A549 (cell line): ENCODE results near the gene CCL3. TPM values are rescaled to one million over a fixed set of nuclear protein-coding genes. Genes with fewer than 3 reads are reported as not detected.
"Not testable (repeated sequence)": the region's sequence is repeated elsewhere in the genome, so short reads cannot be mapped to it uniquely, and the experiment has no call there.

Experiments
- ATAC-seq, 2 experiments: fragments of 200-7000 bp in 1 of 2; fragments of >200 bp in 1 of 2; cut with Nextera tagmentation in 1 of 2; cut with Tn5 transposase in 1 of 2; 3 replicates each; pipeline versions ENCODE4 v1.8.0 to v1.9.1; 2018 to 2020; ENCODE audit warnings: mild to moderate bottlenecking in 1 of 2, moderate library complexity in 1 of 2
- CTCF ChIA-PET: fragments of 300-600 bp; sonication (Branson Sonifier 250); formaldehyde crosslinking; extraction: SDS; loops from one replicate; lab custom pipeline; 2021; ENCODE audit warnings: antibody characterized with exemption, inconsistent platforms; lab: Yijun Ruan, JAX
- POLR2A ChIA-PET: fragments of 350-600 bp; formaldehyde crosslinking; extraction: SDS; loops from one replicate; lab custom pipeline; 2021; ENCODE audit warnings: antibody characterized with exemption, inconsistent platforms; lab: Yijun Ruan, JAX
- DNase-seq, 2 experiments: peaks; one replicate each; pipeline versions ENCODE4 v3.0.0 to v3.0.0-alpha.2; 2011 to 2016; ENCODE audit warnings: low read depth in 1 of 2, low spot score in 1 of 2
- FAIRE-seq: peaks from 2 replicates; lab custom pipeline; 2011; peaks lifted over from hg19 to GRCh38; lab: Jason Lieb, UNC
- H3K27ac ChIP-seq, 2 experiments: fragments of >200 bp; sonication (Bioruptor Twin); formaldehyde crosslinking; 3 replicates each; pipeline ENCODE4 v1.5.1; 2016 to 2017
- H3K4me1 ChIP-seq: fragments of >200 bp; sonication (Bioruptor Twin); formaldehyde crosslinking; 3 replicates; pipeline ENCODE4 v1.6.1; 2016
- H3K4me2 ChIP-seq: fragments of >200 bp; sonication (Bioruptor Twin); formaldehyde crosslinking; 3 replicates; pipeline ENCODE4 v1.6.1; 2016
- H3K4me3 ChIP-seq: fragments of >200 bp; sonication (Bioruptor Twin); formaldehyde crosslinking; 3 replicates; pipeline ENCODE4 v1.5.1; 2016
- H3K9me3 ChIP-seq: fragments of >200 bp; sonication (Bioruptor Twin); formaldehyde crosslinking; 3 replicates; pipeline ENCODE4 v1.6.1; 2016
- CBX8 ChIP-seq: fragments of 200-600 bp; sonication (generic); IDR thresholded peaks from 2 replicates; pipeline ENCODE4 v1.6.1; 2016
- CEBPB ChIP-seq, 2 experiments: fragments of >200 bp in 1 of 2; sonication (Bioruptor Twin) in 1 of 2; formaldehyde crosslinking in 1 of 2; IDR thresholded peaks; 2 replicates each; pipeline ENCODE4 v1.6.1; 2012 to 2016
- ELK1 ChIP-seq: fragments of 150-350 bp; IDR thresholded peaks from 2 replicates; pipeline ENCODE4 v1.6.1; 2014; ENCODE audit warnings: low read depth, mild to moderate bottlenecking, low read length
- ESRRA ChIP-seq: fragments of 150-350 bp; IDR thresholded peaks from 2 replicates; pipeline ENCODE4 v1.6.1; 2014; ENCODE audit warnings: mild to moderate bottlenecking, low read length, borderline replicate concordance
- KDM1A ChIP-seq: fragments of 200-600 bp; sonication (generic); IDR thresholded peaks from 2 replicates; pipeline ENCODE4 v1.6.1; 2016; ENCODE audit warnings: low read depth, mild to moderate bottlenecking
- MAFK ChIP-seq: fragments of 450-650 bp; IDR thresholded peaks from 2 replicates; pipeline ENCODE4 v1.6.1; 2014; ENCODE audit not compliant: partially characterized antibody
- NPAS2 ChIP-seq: fragments of 250-450 bp; sonication (Bioruptor Pico); IDR thresholded peaks from 2 replicates; pipeline ENCODE4 v1.8.0; 2022; ENCODE audit warnings: mild to moderate bottlenecking, moderate library complexity, borderline replicate concordance
- PHF8 ChIP-seq: fragments of 200-600 bp; sonication (generic); IDR thresholded peaks from 2 replicates; pipeline ENCODE4 v1.6.1; 2016; ENCODE audit warnings: low read depth, mild to moderate bottlenecking, antibody characterized with exemption, moderate library complexity, borderline replicate concordance
- RAD21 ChIP-seq, 2 experiments: fragments of >200 bp in 1 of 2; sonication (Bioruptor Twin) in 1 of 2; formaldehyde crosslinking in 1 of 2; IDR thresholded peaks in 1 of 2; conservative IDR thresholded peaks in 1 of 2; 2 replicates in 1 of 2; 3 replicates in 1 of 2; pipeline ENCODE4 v1.6.1; 2012 to 2018; ENCODE audit warnings: inconsistent platforms in 1 of 2
- RFX5 ChIP-seq: fragments of 450-650 bp; IDR thresholded peaks from 2 replicates; pipeline ENCODE4 v1.7.1; 2014; ENCODE audit warnings: antibody characterized with exemption, mild to moderate bottlenecking, moderate library complexity
- SMC3 ChIP-seq: fragments of >200 bp; sonication (Bioruptor Twin); formaldehyde crosslinking; IDR thresholded peaks from 3 replicates; pipeline ENCODE4 v1.6.1; 2018; ENCODE audit warnings: inconsistent platforms
- SREBF2 ChIP-seq: fragments of 450-650 bp; IDR thresholded peaks from 2 replicates; pipeline ENCODE4 v1.6.1; 2014; ENCODE audit warnings: mild to moderate bottlenecking, moderate library complexity
- ZNF302 ChIP-seq: fragments of 250-450 bp; sonication (Bioruptor Pico); IDR thresholded peaks from 2 replicates; pipeline ENCODE4 v1.9.0; 2021; ENCODE audit warnings: inconsistent platforms, mild to moderate bottlenecking, moderate library complexity
- WGBS: methylation state at CpG from one replicate; pipeline ENCODE4 v1.1.6; 2017; ENCODE audit errors: missing lambda C conversion rate; 5-methylcytosine and 5-hydroxymethylcytosine counted together
- polyA plus RNA-seq, 4 experiments: library from polyadenylated mRNA; depleted of rRNA in 3 of 4; stranded (reverse); fragments of >200 nt; fragmentation: RNase III in 1 of 4; extraction: RNeasy Plus Mini Kit Qiagen cat#74134 plus additional on column Dnase treatment in 1 of 4; gene quantifications; 2 replicates in 3 of 4; 3 replicates in 1 of 4; pipeline ENCODE4 v1.2.3, GENCODE V29; 2011 to 2017
- TF ChIP-seq, protein P1 (sequence below): fragments of >200 bp; sonication (Bioruptor Twin); formaldehyde crosslinking; IDR thresholded peaks from 3 replicates; pipeline ENCODE4 v1.5.1; 2016

CCL3 gene
- polyA plus RNA-seq, 2 of the 4 experiments (the other 2 are of a cell fraction) = not detected

GRCh38 chr17:36085765-36086164 is 4.2 kb downstream of the CCL3 start:
- H3K4me2 ChIP-seq = no peak overlapping the region
- FAIRE-seq (no peak), DNase-seq (no peak), ATAC-seq (0 out of 6 replicates have a peak, but pooled peaks of 1 of the 2 experiments have one; percentile 39)
- ChIA-PET POLR2A (interaction anchor here (0.7 kb wide), 1 partner anchor 19 kb away, joined by 5 read pairs; no protein-coding TSS in a partner anchor), CTCF (interaction anchor here (1.4 to 1.5 kb wide), 2 partner anchors 12 to 13 kb away, joined by 3 to 4 read pairs; no protein-coding TSS in a partner anchor)
- no peaks in the 10 kb centered on the region for H3K4me1 ChIP-seq
- no peak overlapping the region for H3K4me3 ChIP-seq
- no peak overlapping the region for H3K27ac ChIP-seq
- 0% methylated on average over 1 of the region's 1 CpG for WGBS
- TF ChIP-seq CEBPB (IDR thresholded peaks at IDR 0.05) (0 out of 4 replicates have a peak, but pooled peaks of 1 of the 2 experiments have one; percentile 46), NPAS2 (CRISPR knock-in tag) (no peak)
- no peaks in the 10 kb centered on the region for H3K9me3 ChIP-seq

- ATAC-seq, H3K4me1 ChIP-seq, H3K9me3 ChIP-seq, DNase-seq, POLR2A ChIA-PET, H3K4me3 ChIP-seq, FAIRE-seq, CTCF ChIA-PET, H3K4me2 ChIP-seq, H3K27ac ChIP-seq: not testable (repeated sequence)
- WGBS = 25% methylated on average over 2 of the region's 2 CpGs
Observed at GRCh38 chr17:36083691-36084090, 6.3 kb downstream of the CCL3 start.

DNA sequence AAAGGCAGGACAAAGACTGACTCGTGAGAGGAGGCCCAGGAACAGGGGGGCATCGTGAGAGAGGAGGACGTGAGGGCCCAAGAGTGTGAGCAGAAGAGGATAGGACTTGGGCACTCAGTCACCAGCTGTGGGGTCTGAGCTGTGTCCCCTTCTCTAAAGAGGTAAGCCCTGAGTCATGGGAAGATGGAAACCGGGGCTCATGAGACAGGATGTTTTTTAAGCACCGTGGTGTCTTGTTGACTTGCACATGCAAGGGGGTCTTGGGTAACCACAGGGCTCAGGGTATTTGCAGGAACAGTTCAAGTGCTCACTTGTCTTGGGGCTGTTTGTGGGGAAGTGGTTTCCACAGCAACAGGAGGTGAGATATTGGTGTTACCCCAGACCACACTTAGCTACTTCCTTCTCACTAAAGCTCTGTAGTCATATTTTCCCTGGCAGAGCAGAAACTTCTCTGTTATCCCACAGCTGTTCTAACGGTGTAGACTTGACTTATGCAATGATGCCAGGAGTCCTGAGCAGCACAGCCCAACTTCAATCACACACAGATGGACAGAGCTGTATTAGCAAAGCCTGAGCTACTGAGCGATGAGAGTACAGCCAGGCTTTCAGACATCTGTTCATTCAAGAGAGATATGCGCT is 7.3 kb downstream of the CCL3 start:
- ATAC-seq, FAIRE-seq, H3K9me3 ChIP-seq, H3K4me1 ChIP-seq, DNase-seq, H3K4me2 ChIP-seq, H3K4me3 ChIP-seq, H3K27ac ChIP-seq, POLR2A ChIA-PET: not testable (repeated sequence)
- 32% methylated on average over 8 of the region's 8 CpGs for WGBS
- CTCF ChIA-PET = interaction anchor here (0.7 kb wide), 1 partner anchor 9 kb away, joined by 3 read pairs; no protein-coding TSS in a partner anchor

GRCh38 chr17:36081681-36082471 is 8.1 kb downstream of the CCL3 start:
- H3K27ac ChIP-seq, FAIRE-seq, H3K4me2 ChIP-seq, H3K4me1 ChIP-seq, H3K9me3 ChIP-seq, H3K4me3 ChIP-seq, ATAC-seq, DNase-seq, POLR2A ChIA-PET: not testable (repeated sequence)
- 13% methylated on average over 5 of the region's 5 CpGs for WGBS
- CTCF ChIA-PET = interaction anchor here (0.7 kb wide), 1 partner anchor 10 kb away, joined by 3 read pairs; no protein-coding TSS in a partner anchor

DNA sequence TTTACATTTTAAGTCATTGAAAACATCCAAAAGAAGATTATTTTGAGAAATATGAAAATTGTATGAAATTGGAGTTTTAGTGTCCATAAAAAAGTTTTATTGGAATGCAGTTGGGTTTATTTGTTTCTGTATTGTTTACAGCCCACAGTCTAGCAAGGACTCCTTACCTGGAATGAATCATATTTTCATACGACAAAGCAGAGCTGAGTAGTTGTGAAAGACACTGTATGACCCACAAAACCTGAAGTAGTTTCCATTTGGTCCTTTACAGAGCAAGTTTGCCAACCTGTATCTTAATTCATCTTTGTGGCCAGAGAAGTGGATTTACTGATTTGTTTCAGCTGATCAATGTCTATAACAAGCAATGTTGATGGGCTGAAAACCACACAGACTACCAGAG is 15.6 kb downstream of the CCL3 start:
- TF ChIP-seq ZNF302 (CRISPR knock-in tag) = no peak
- ATAC-seq (no peak), FAIRE-seq (no peak), DNase-seq (no peak)
- Histone ChIP-seq H3K4me3 (no peak overlapping the region), H3K4me1 (no peaks in the 10 kb centered on the region), H3K4me2 (no peak overlapping the region), H3K9me3 (no peaks in the 10 kb centered on the region), H3K27ac (no peak overlapping the region)
- CTCF ChIA-PET = interaction anchor here (1.1 to 3.8 kb wide), 7 partner anchors 12 to 409 kb away, joined by 3 to 22 read pairs (median 6); partner anchors contain the start of gene CCL18
- POLR2A ChIA-PET = no interaction called here
- 24% methylated on average over 1 of the region's 1 CpG for WGBS

- ChIA-PET CTCF (interaction anchor here (0.6 to 3.8 kb wide), 29 partner anchors 10 to 411 kb away, joined by 3 to 22 read pairs (median 4); partner anchors contain the start of genes CCL16, CCL18, CCL3 and CCL3L1), POLR2A (no interaction called here)
Observed at GRCh38 chr17:36072431-36073121, 17.4 kb downstream of the CCL3 start.

More at GRCh38 chr17:36072431-36073121, 17.4 kb downstream of the CCL3 start:
- Histone ChIP-seq H3K27ac (no peak overlapping the region), H3K4me3 (no peak overlapping the region), H3K4me1 (no peaks in the 10 kb centered on the region), H3K4me2 (no peak overlapping the region), H3K9me3 (no peaks in the 10 kb centered on the region)
- peak; percentile 73 to 93 for ATAC-seq
- TF ChIP-seq ESRRA (no peak), PHF8 (no peak), RAD21 (conservative IDR thresholded peaks at IDR 0.05 in 1 of 2, IDR thresholded peaks at IDR 0.05 in 1 of 2) (peak; percentile 34 to 51; a peak in 2 of 5 replicates), KDM1A (no peak), SMC3 (peak; percentile 57), MAFK (peak; percentile 38), SREBF2 (no peak), CBX8 (no peak), RFX5 (no peak), ELK1 (no peak)
- TF ChIP-seq, protein P1, sequence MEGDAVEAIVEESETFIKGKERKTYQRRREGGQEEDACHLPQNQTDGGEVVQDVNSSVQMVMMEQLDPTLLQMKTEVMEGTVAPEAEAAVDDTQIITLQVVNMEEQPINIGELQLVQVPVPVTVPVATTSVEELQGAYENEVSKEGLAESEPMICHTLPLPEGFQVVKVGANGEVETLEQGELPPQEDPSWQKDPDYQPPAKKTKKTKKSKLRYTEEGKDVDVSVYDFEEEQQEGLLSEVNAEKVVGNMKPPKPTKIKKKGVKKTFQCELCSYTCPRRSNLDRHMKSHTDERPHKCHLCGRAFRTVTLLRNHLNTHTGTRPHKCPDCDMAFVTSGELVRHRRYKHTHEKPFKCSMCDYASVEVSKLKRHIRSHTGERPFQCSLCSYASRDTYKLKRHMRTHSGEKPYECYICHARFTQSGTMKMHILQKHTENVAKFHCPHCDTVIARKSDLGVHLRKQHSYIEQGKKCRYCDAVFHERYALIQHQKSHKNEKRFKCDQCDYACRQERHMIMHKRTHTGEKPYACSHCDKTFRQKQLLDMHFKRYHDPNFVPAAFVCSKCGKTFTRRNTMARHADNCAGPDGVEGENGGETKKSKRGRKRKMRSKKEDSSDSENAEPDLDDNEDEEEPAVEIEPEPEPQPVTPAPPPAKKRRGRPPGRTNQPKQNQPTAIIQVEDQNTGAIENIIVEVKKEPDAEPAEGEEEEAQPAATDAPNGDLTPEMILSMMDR = peak; percentile 70
- peak; percentile 52 to 70 for DNase-seq
- WGBS = 20% methylated on average over 12 of the region's 12 CpGs
- FAIRE-seq = no peak
